HCT116 (cell line): ENCODE results near the gene ECEL1. TPM values are rescaled to one million over a fixed set of nuclear protein-coding genes. Genes with fewer than 3 reads are reported as not detected.

Experiments used
- ATAC-seq: fragments of 200-7000 bp; cut with Tn5 transposase; 2 replicates; pipeline ENCODE4 v1.9.1; 2020; ENCODE audit warnings: mild to moderate bottlenecking, moderate library complexity
- BruUV-seq: library from RNA; stranded (reverse); fragments of 400-500 nt; replicated peaks from 2 replicates; lab custom pipeline; 2021; lab: Mats Ljungman, UMichigan
- CTCF ChIA-PET: fragments of 300-600 bp; sonication (Branson Sonifier 250); formaldehyde crosslinking; loops from one replicate; lab custom pipeline; 2021; ENCODE audit warnings: antibody characterized with exemption; lab: Charles Lee
- POLR2A ChIA-PET: fragments of 300-600, 350-600 bp; sonication (Branson Sonifier 250); formaldehyde crosslinking; loops from one replicate; lab custom pipeline; 2021; ENCODE audit warnings: antibody characterized with exemption; lab: Charles Lee
- RAD21 ChIA-PET, 2 experiments: fragments of 300-600 bp; sonication (Branson Sonifier 250); formaldehyde crosslinking; loops; one replicate each; lab custom pipeline; 2023; ENCODE audit warnings: low total read pairs in 2 of 2; ENCODE audit not compliant: uncharacterized antibody in 2 of 2, unreplicated experiment in 2 of 2, low non-redundant PET in 1 of 2; lab: Charles Lee
- DNase-seq: peaks from one replicate; pipeline ENCODE4 v3.0.0-alpha.2; 2010; ENCODE audit warnings: low read depth, low spot score
- H2AFZ ChIP-seq: fragments of 200-600 bp; shearing (Covaris generic), sonication (generic); 2 replicates; pipeline ENCODE4 v1.6.1; 2017; ENCODE audit warnings: low read depth, mixed run types, mixed read lengths, antibody characterized with exemption, low read length; ENCODE audit not compliant: poor library complexity, severe bottlenecking
- H3K27ac ChIP-seq: 2 replicates; pipeline ENCODE4 v1.5.1; 2012; ENCODE audit warnings: low read depth, low read length
- H3K27me3 ChIP-seq: fragments of 200-600 bp; sonication (generic); 2 replicates; pipeline ENCODE4 v1.6.1; 2016; ENCODE audit warnings: mixed run types, low read length, mixed read lengths; ENCODE audit not compliant: insufficient read depth
- H3K36me3 ChIP-seq, 2 experiments: fragments of 200-500 bp in 1 of 2; fragments of 200-600 bp in 1 of 2; sonication (Bioruptor generic) in 1 of 2; sonication (generic) in 1 of 2; 2 replicates each; pipeline versions ENCODE4 v1.5.1 to v1.6.1; 2014 to 2016; ENCODE audit warnings: low read length in 2 of 2, inconsistent platforms in 1 of 2, mixed read lengths in 1 of 2, mixed run types in 1 of 2; ENCODE audit not compliant: insufficient read depth in 2 of 2, control insufficient read depth in 1 of 2
- H3K4me1 ChIP-seq, 2 experiments: fragments of 200-600 bp in 1 of 2; sonication (generic) in 1 of 2; 2 replicates each; pipeline versions ENCODE4 v1.5.1 to v1.6.1; 2012 to 2017; ENCODE audit warnings: low read length in 2 of 2, inconsistent platforms in 1 of 2, mild to moderate bottlenecking in 1 of 2, mixed read lengths in 1 of 2, mixed run types in 1 of 2, moderate library complexity in 1 of 2; ENCODE audit not compliant: insufficient read depth in 2 of 2, control insufficient read depth in 1 of 2
- H3K4me2 ChIP-seq: fragments of 200-600 bp; sonication (generic); 2 replicates; pipeline ENCODE4 v1.6.1; 2017; ENCODE audit warnings: mixed run types, low read length, mixed read lengths
- H3K4me3 ChIP-seq, 2 experiments: fragments of 200-600 bp in 1 of 2; sonication (generic) in 1 of 2; replicated peaks in 1 of 2; 2 replicates each; pipeline ENCODE4 v1.5.1; 2011 to 2016; ENCODE audit warnings: low read length in 2 of 2, control low read depth in 1 of 2, low read depth in 1 of 2, mild to moderate bottlenecking in 1 of 2, mixed read lengths in 1 of 2, mixed run types in 1 of 2
- H3K79me2 ChIP-seq: fragments of 200-600 bp; sonication (generic); 2 replicates; pipeline ENCODE4 v1.6.1; 2017; ENCODE audit warnings: mild to moderate bottlenecking, mixed run types, low read length, moderate library complexity, mixed read lengths; ENCODE audit not compliant: insufficient read depth
- H3K9ac ChIP-seq: fragments of 200-600 bp; sonication (generic); 2 replicates; pipeline ENCODE4 v1.6.1; 2016; ENCODE audit warnings: low read length, mixed read lengths
- H3K9me2 ChIP-seq: fragments of 200-600 bp; sonication (generic), shearing (Covaris generic); 2 replicates; pipeline ENCODE4 v1.6.1; 2017; ENCODE audit warnings: mixed run types, mild to moderate bottlenecking, moderate library complexity; ENCODE audit not compliant: insufficient read depth
- H3K9me3 ChIP-seq, 2 experiments: fragments of 200-500 bp in 1 of 2; fragments of 200-600 bp in 1 of 2; sonication (Bioruptor generic) in 1 of 2; sonication (generic) in 1 of 2; 2 replicates each; pipeline ENCODE4 v1.6.1; 2014 to 2017; ENCODE audit warnings: low read length in 2 of 2, mixed read lengths in 2 of 2, inconsistent platforms in 1 of 2, low read depth in 1 of 2, mild to moderate bottlenecking in 1 of 2, mixed run types in 1 of 2, moderate library complexity in 1 of 2; ENCODE audit not compliant: control insufficient read depth in 1 of 2, insufficient read depth in 1 of 2
- H4K20me1 ChIP-seq: fragments of 200-600 bp; sonication (generic), shearing (Covaris generic); 2 replicates; pipeline ENCODE4 v1.6.1; 2017; ENCODE audit warnings: mixed run types, mild to moderate bottlenecking, moderate library complexity; ENCODE audit not compliant: insufficient read depth
- CEBPB ChIP-seq: IDR thresholded peaks from 2 replicates; pipeline ENCODE4 v1.6.1; 2012; ENCODE audit warnings: low read depth
- EGR1 ChIP-seq: IDR thresholded peaks from 2 replicates; pipeline ENCODE4 v1.6.1; 2012; ENCODE audit warnings: low read depth
- POLR2AphosphoS5 ChIP-seq: IDR thresholded peaks from 2 replicates; pipeline ENCODE4 v1.6.1; 2011; ENCODE audit warnings: mild to moderate bottlenecking, low read depth, low read length, moderate library complexity
- RAD21 ChIP-seq: IDR thresholded peaks from 2 replicates; pipeline ENCODE4 v1.6.1; 2012; ENCODE audit warnings: low read depth, mild to moderate bottlenecking
- SRF ChIP-seq: IDR thresholded peaks from 2 replicates; pipeline ENCODE4 v1.6.1; 2012; ENCODE audit warnings: low read depth
- TCF7L2 ChIP-seq: IDR thresholded peaks from 2 replicates; pipeline ENCODE4 v1.7.0; 2011; ENCODE audit warnings: borderline replicate concordance, inconsistent platforms; ENCODE audit not compliant: insufficient read depth, insufficient read length; ENCODE audit errors: extremely low read depth
- YY1 ChIP-seq: IDR thresholded peaks from 2 replicates; pipeline ENCODE4 v1.6.1; 2011; ENCODE audit warnings: low read length, low read depth, moderate library complexity, mild to moderate bottlenecking; ENCODE audit not compliant: insufficient replicate concordance; ENCODE audit errors: extremely low read depth
- ZNF274 ChIP-seq: fragments of 200-500 bp; sonication (Bioruptor generic); IDR thresholded peaks from 2 replicates; pipeline ENCODE4 v1.6.1; 2014; ENCODE audit warnings: mild to moderate bottlenecking, low read depth, low read length, inconsistent platforms
- intact Hi-C: fragments of 100-400 bp; cut with micrococcal nuclease; formaldehyde crosslinking; loops from 2 replicates; pipeline ENCODE4 v1.10.0; 2022
- total RNA-seq: library from RNA; stranded (reverse); gene quantifications from one replicate; pipeline ENCODE4 v1.2.1, GENCODE V29; 2021; ENCODE audit not compliant: unreplicated experiment

Gene ECEL1
- total RNA-seq, 1 experiment from 2014 or later, result not detected

DNA sequence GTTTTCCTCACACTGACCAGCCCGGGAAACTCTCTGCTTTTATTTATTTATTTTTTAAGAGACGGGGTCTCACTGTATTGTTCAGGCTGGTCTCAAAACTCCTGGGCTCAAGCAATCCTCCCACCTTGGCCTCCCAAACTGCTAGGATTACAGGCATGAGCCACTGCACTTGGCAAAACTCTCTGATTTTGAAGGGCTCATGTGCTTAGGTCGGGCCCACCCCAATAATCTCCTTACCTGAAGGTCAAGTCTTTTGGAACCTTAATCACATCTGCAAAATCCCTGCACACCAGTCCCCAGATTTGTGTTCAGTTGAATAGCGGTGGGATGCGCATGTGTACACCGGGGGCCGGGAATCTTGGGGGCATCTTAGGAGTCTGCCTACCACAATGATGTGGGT lies 7.7 kb upstream of the ECEL1 start:
- no peaks in the 10 kb centered on the region for H3K9me3 ChIP-seq
- ChIA-PET RAD21 (no interaction called here), CTCF (no interaction called here)
- ATAC-seq, result no peak
- no peaks in the 10 kb centered on the region for H4K20me1 ChIP-seq
- no peak for DNase-seq
- H3K27ac ChIP-seq, result no peak overlapping the region
- 0 out of 4 replicates have a peak, but pooled peaks cover 0 to 4% of the 10 kb centered on the region in 2 experiments for H3K4me1 ChIP-seq
- no peak overlapping the region for H3K4me3 ChIP-seq
- intact Hi-C loops, result no loop called here
- no peaks in the 10 kb centered on the region for H3K27me3 ChIP-seq
- H3K9me2 ChIP-seq, result no peaks in the 10 kb centered on the region
- H3K36me3 ChIP-seq, result no peaks in the 10 kb centered on the region
- TF ChIP-seq YY1 (no peak), CEBPB (no peak), RAD21 (no peak), TCF7L2 (no peak), EGR1 (no peak), POLR2AphosphoS5 (no peak)
- TF ChIP-seq, all 23 proteins: peak for 0
- POLR2A ChIA-PET, result no interaction called here
- Histone ChIP-seq H3K4me2 (no peak overlapping the region), H3K79me2 (no peaks in the 10 kb centered on the region), H3K9ac (no peak overlapping the region), H2AFZ (no peak overlapping the region)
- BruUV-seq, result no TSS peak

- POLR2A ChIA-PET, result no interaction called here
Observed at GRCh38 chr2:232494542-232494941, 6.9 kb upstream of the ECEL1 start.

More at GRCh38 chr2:232494542-232494941, 6.9 kb upstream of the ECEL1 start:
- Histone ChIP-seq H3K9ac (no peak overlapping the region), H3K79me2 (no peaks in the 10 kb centered on the region), H3K27me3 (no peaks in the 10 kb centered on the region)
- intact Hi-C loops, result no loop called here
- ATAC-seq, result no peak
- TF ChIP-seq TCF7L2 (no peak), POLR2AphosphoS5 (no peak), ZNF274 (no peak), SRF (no peak)
- TF ChIP-seq, all 23 proteins: peak for 0
- no peak overlapping the region for H3K4me3 ChIP-seq
- CTCF ChIA-PET, result no interaction called here
- no TSS peak for BruUV-seq
- H3K9me2 ChIP-seq, result no peaks in the 10 kb centered on the region
- H3K27ac ChIP-seq, result no peak overlapping the region
- no peak for DNase-seq
- H3K4me2 ChIP-seq, result no peak overlapping the region
- RAD21 ChIA-PET, result no interaction called here
- H2AFZ ChIP-seq, result no peak overlapping the region
- H3K9me3 ChIP-seq, result no peaks in the 10 kb centered on the region
- no peaks in the 10 kb centered on the region for H4K20me1 ChIP-seq
- H3K4me1 ChIP-seq, result 0 out of 4 replicates have a peak, but pooled peaks cover 0 to 4% of the 10 kb centered on the region in 2 experiments
- H3K36me3 ChIP-seq, result no peaks in the 10 kb centered on the region
